Measurements from ENCODE around the gene ACVRL1.

ACVRL1 gene

DNA sequence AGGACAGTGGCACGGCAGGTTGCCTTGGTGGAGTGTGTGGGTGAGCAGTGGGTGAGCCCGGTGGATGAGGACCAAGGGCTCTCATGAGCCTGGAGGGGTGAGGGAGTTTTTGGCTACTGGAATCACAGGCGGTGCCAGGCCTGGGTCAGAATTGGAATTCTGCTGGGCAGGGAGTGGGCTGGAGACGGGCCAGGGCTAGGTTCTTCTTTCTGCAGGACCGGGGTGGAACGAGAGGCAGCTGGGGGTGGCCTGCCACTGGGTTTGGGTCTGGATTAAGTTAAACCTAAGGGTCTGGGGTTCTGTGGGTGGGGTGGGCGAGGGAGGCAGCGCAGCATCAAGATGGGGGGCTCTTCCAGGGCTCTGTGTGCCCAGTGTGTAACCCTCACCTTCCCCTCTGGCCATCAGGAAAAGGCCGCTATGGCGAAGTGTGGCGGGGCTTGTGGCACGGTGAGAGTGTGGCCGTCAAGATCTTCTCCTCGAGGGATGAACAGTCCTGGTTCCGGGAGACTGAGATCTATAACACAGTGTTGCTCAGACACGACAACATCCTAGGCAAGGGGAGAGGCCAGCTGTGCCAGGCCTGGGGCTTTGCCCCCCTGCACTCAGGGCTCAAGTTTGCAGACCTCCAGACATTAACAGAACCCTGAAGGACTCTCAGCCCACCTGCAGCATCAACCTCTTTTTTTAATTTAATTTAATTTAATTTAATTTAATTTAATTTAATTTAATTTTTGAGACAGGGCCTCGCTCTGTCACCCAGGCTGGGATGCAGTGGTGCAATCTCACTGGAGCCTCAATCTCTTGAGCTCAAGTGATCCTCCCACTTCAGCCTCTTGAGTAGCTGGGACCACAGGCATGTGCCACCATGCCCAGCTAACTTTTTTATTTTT lies 7.0 kb downstream of the ACVRL1 start:
- H3K27me3 Mint-ChIP-seq (ENCODE audit: low read depth): peaks cover 23% of the 10 kb centered on the region
- no peaks in the 10 kb centered on the region for H3K4me1 Mint-ChIP-seq (ENCODE audit: low read depth)
- no peak overlapping the region for H3K27ac Mint-ChIP-seq
- no peaks in the 10 kb centered on the region for H3K36me3 Mint-ChIP-seq (ENCODE audit: low read depth)
- H3K9me3 Mint-ChIP-seq: no peaks in the 10 kb centered on the region
- H3K4me3 Mint-ChIP-seq: no peak overlapping the region

DNA sequence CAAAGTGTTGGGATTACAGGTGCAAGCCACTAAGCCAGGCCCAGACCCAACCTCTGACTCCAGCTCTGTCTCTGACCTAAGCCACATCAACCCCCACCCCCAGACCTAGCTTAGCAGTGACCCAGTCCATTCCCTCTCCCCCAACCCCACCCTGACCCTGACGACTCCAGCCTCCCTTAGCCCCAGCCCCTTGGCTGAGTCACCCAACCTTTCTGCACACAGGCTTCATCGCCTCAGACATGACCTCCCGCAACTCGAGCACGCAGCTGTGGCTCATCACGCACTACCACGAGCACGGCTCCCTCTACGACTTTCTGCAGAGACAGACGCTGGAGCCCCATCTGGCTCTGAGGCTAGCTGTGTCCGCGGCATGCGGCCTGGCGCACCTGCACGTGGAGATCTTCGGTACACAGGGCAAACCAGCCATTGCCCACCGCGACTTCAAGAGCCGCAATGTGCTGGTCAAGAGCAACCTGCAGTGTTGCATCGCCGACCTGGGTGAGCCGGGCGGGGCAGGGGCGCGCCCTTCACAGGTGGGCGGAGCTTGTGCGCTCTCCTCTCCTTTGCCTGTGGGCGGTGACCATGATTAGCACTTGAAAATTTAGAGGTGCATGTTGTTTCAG lies 7.8 kb downstream of the ACVRL1 start:
- Mint-ChIP-seq H3K4me1 (ENCODE audit: low read depth) (no peaks in the 10 kb centered on the region), H3K4me3 (no peak overlapping the region), H3K36me3 (ENCODE audit: low read depth) (no peaks in the 10 kb centered on the region), H3K27me3 (ENCODE audit: low read depth) (peaks cover 15% of the 10 kb centered on the region), H3K27ac (no peak overlapping the region), H3K9me3 (no peaks in the 10 kb centered on the region)

DNA sequence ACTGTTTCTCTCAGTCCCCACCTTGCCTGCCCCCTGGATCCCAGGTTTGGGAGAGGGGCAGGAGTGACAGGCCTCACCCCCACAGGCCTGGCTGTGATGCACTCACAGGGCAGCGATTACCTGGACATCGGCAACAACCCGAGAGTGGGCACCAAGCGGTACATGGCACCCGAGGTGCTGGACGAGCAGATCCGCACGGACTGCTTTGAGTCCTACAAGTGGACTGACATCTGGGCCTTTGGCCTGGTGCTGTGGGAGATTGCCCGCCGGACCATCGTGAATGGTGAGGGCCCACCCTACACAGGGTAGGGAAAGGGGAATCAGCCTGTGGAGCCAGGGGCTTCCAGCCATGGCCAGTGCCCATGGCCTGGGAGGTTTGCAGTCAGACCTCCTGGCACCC lies 8.6 kb downstream of the ACVRL1 start:
- Mint-ChIP-seq H3K27me3 (ENCODE audit: low read depth) (peaks cover 12% of the 10 kb centered on the region), H3K4me3 (no peak overlapping the region), H3K4me1 (ENCODE audit: low read depth) (no peaks in the 10 kb centered on the region), H3K36me3 (ENCODE audit: low read depth) (no peaks in the 10 kb centered on the region), H3K27ac (no peak overlapping the region), H3K9me3 (no peaks in the 10 kb centered on the region)

GRCh38 chr12:51917041-51917590 lies 9.8 kb downstream of the ACVRL1 start:
- Mint-ChIP-seq H3K27me3 (ENCODE audit: low read depth) (peaks cover 3% of the 10 kb centered on the region), H3K27ac (no peak overlapping the region), H3K4me1 (ENCODE audit: low read depth) (no peaks in the 10 kb centered on the region), H3K9me3 (no peaks in the 10 kb centered on the region), H3K4me3 (no peak overlapping the region), H3K36me3 (ENCODE audit: low read depth) (no peaks in the 10 kb centered on the region)

DNA sequence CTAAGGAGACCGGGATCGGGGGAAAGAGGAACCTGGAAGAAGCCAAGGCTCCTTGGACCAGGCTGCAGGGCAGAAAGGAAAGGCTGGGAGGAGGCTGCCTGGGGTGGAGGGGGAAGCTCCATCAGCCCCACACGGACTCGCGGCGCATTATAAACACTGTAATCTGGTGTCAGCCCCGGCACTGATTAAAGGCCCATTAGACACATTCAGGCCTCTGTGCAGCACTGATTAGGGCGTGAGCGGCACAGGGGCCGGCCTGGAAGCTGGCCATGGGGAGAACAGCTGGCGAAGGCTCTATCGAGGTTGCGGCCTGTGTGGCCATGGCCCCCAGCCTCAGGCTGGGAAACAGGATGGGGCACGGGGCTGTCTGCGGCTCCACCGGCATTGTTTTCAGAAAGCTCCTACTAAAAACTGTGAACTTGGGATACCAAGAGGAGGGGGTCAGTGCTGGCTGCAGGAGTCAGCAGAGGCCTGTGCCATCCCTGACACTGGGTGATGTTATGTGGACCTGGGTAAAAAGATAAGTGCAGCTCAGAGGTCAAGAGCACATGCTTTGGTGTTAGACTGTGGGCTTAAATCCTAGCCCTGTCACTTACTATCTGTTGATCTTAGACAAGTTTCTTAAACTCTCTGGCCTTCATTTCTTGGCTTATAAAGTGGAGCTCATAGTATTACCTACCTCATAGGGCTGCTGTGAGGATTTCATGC lies 10.6 kb downstream of the ACVRL1 start:
- peaks cover under 1% of the 10 kb centered on the region for H3K4me1 Mint-ChIP-seq (ENCODE audit: low read depth)
- H3K9me3 Mint-ChIP-seq: no peaks in the 10 kb centered on the region
- H3K27ac Mint-ChIP-seq: no peak overlapping the region

DNA sequence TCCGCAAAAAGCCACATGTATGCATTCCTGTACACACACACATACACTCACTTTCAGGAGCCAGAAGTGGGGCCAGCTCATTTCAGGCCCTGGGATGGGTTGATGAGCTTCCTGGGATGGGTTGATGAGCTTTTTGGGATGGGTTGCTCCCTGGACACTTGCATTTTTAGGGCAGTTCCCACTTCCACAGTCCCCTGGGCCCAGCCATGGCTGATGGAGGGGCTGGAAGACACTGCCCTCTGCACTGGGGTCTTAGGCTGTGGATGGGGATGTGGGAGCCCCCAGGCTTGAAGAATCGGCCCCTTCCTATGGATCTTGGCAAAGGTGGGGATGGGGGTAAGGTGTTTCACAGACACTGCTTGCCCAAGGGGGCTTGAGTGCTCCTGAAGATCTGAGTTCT lies 12.7 kb downstream of the ACVRL1 start:
- no peaks in the 10 kb centered on the region for H3K36me3 Mint-ChIP-seq (ENCODE audit: low read depth)
- H3K27ac Mint-ChIP-seq: peak overlapping the region; percentile 60
- peaks cover 7% of the 10 kb centered on the region for H3K4me1 Mint-ChIP-seq (ENCODE audit: low read depth)
- H3K4me3 Mint-ChIP-seq: no peak overlapping the region
- peaks cover 9% of the 10 kb centered on the region for H3K27me3 Mint-ChIP-seq (ENCODE audit: low read depth)
- H3K9me3 Mint-ChIP-seq: no peaks in the 10 kb centered on the region

More for the DNA sequence above, 10.6 kb downstream of the ACVRL1 start:
- no peak overlapping the region for H3K4me3 Mint-ChIP-seq
- H3K27me3 Mint-ChIP-seq (ENCODE audit: low read depth): no peaks in the 10 kb centered on the region
- no peaks in the 10 kb centered on the region for H3K36me3 Mint-ChIP-seq (ENCODE audit: low read depth)

DNA sequence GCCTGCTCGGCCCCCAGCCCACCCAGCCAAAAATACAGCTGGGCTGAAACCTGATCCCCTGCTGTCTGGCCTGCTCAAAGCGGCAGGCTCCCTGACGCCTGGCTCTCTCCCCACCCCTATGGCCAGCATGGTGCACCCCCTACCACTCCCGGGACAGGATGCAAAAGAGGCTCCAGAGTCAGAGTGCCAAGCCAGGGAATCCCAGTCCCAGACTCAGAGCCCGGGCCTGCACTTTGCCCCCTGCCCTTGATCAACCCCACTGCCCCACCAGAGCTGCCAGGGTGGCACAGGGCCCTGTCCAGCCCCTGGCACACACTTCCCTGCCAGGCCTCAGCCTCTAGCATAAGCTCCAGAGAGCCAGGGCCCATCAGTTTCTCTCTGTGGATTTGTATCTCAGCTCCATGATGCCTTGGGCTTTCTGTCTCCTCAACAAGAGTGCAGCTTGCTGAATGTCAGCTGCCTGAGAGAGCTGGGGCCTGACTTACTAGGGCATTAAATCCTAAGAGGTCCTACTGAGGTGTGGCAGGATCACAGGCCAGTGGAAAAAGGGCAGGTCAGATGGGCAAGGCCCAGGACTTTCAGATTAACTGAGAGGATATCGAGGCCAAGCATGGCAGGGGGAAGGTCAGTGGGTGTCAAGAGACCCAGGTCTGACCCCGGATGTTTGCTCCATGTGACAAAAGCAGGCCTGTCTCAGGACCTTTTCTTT lies 13.9 kb downstream of the ACVRL1 start:
- Mint-ChIP-seq H3K27me3 (ENCODE audit: low read depth) (peaks cover 9% of the 10 kb centered on the region), H3K4me3 (no peak overlapping the region), H3K27ac (no peak overlapping the region), H3K9me3 (no peaks in the 10 kb centered on the region), H3K36me3 (ENCODE audit: low read depth) (no peaks in the 10 kb centered on the region), H3K4me1 (ENCODE audit: low read depth) (peaks cover 7% of the 10 kb centered on the region)

DNA sequence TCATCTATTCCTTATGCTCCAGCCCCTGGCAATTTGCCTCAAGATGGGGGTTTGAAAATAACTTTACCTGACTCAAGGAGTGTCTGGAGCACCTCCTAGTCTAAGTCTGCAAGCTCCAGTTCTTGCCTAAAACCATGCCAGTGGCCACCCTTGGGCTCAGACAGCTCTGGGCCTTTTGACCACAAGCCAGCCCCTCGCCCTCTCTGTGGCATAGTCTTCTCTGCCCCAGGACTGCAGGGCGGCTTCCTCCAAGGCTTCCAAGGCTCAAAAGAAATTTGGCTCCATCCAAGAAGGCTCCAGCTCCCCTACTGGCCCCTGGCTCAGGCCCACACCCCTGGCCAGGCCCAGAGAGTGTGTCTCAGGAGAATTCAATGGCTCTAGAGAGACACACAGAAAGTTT lies 14.8 kb downstream of the ACVRL1 start:
- Mint-ChIP-seq H3K36me3 (ENCODE audit: low read depth) (no peaks in the 10 kb centered on the region), H3K4me1 (ENCODE audit: low read depth) (peaks cover 7% of the 10 kb centered on the region), H3K27ac (no peak overlapping the region)

DNA sequence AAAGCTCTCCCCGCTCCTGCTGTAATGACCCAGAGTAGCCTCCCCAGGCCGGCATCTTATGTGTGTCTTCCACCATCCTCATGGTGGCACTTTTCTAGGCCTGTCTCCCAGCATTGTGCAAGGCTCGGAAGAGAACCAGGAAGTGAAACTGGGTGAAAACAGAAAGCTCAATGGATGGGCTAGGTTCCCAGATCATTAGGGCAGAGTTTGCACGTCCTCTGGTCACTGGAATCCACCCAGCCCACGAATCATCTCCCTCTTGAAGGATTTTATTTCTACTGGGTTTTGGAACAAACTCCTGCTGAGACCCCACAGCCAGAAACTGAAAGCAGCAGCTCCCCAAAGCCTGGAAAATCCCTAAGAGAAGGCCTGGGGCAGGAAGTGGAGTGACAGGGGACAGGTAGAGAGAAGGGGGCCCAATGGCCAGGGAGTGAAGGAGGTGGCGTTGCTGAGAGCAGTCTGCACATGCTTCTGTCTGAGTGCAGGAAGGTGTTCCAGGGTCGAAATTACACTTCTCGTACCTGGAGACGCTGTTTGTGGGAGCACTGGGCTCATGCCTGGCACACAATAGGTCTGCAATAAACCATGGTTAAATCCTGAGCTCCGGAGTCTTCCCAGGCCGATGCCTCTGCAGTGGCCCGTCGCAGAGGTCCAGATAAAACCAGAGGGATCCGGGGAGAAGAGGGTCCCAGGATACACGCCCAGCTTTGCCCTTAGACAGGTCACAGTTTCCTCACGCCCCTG lies 15.6 kb downstream of the ACVRL1 start:
- no peak overlapping the region for H3K4me3 Mint-ChIP-seq
- no peaks in the 10 kb centered on the region for H3K9me3 Mint-ChIP-seq
- no peaks in the 10 kb centered on the region for H3K36me3 Mint-ChIP-seq (ENCODE audit: low read depth)
- peaks cover 7% of the 10 kb centered on the region for H3K4me1 Mint-ChIP-seq (ENCODE audit: low read depth)
- peaks cover 9% of the 10 kb centered on the region for H3K27me3 Mint-ChIP-seq (ENCODE audit: low read depth)
- H3K27ac Mint-ChIP-seq: no peak overlapping the region

More for the DNA sequence above, 14.8 kb downstream of the ACVRL1 start:
- peaks cover 9% of the 10 kb centered on the region for H3K27me3 Mint-ChIP-seq (ENCODE audit: low read depth)
- no peaks in the 10 kb centered on the region for H3K9me3 Mint-ChIP-seq
- peak overlapping the region; percentile 32 for H3K4me3 Mint-ChIP-seq

GRCh38 chr12:51923506-51924365 lies 16.4 kb downstream of the ACVRL1 start:
- Mint-ChIP-seq H3K27ac (no peak overlapping the region), H3K9me3 (no peaks in the 10 kb centered on the region), H3K4me1 (ENCODE audit: low read depth) (peaks cover 7% of the 10 kb centered on the region), H3K4me3 (no peak overlapping the region), H3K27me3 (ENCODE audit: low read depth) (peaks cover 9% of the 10 kb centered on the region), H3K36me3 (ENCODE audit: low read depth) (no peaks in the 10 kb centered on the region)

GRCh38 chr12:51924551-51925319 lies 17.4 kb downstream of the ACVRL1 start:
- Mint-ChIP-seq H3K4me1 (ENCODE audit: low read depth) (peaks cover 7% of the 10 kb centered on the region), H3K36me3 (ENCODE audit: low read depth) (no peaks in the 10 kb centered on the region), H3K27ac (no peak overlapping the region), H3K27me3 (ENCODE audit: low read depth) (peaks cover 14% of the 10 kb centered on the region), H3K4me3 (no peak overlapping the region), H3K9me3 (no peaks in the 10 kb centered on the region)

DNA sequence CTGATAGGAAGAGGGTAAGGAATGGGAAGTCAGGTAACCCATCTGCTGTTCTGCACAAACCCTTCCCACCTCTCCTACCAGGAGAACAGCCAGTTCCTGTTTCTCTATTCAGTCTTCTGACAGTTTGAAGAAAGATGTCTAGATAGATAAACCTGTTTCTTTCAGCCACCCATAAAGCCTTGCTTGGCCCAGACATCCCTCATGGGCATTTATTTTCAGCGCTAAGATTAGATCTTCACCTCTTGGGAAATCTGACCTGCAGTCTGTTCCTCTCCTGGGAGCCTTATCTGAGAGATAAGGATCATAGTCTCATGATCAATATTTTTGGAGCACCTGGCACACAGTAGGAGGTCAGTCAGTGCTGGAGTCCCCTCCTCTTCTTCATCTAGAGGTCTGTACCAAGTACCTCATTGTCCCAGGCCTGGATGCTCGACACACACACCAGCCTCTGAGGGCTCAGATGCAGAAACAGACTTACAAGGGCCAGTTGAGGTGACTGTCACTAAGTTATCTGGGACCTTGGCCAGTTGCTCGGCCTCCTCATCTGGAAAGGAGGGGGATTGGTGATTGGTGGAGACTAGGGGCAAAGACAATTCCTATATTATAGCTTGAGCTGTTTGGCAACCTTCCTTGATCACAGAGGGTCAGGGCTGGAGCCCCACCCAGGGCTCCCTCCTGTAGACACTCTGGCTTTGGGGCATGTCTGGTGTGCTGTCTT lies 18.2 kb downstream of the ACVRL1 start:
- no peaks in the 10 kb centered on the region for H3K9me3 Mint-ChIP-seq
- no peaks in the 10 kb centered on the region for H3K36me3 Mint-ChIP-seq (ENCODE audit: low read depth)
- no peak overlapping the region for H3K27ac Mint-ChIP-seq
- H3K4me3 Mint-ChIP-seq: no peak overlapping the region
- H3K27me3 Mint-ChIP-seq (ENCODE audit: low read depth): peaks cover 20% of the 10 kb centered on the region
- peaks cover 7% of the 10 kb centered on the region for H3K4me1 Mint-ChIP-seq (ENCODE audit: low read depth)

Data from T-helper 1 cell treated with Interleukin-12 subunit alpha and Interleukin-12 subunit beta and Interleukin-4 antibody, amounts not matched to agents 30 μg/mL and 1 μg/mL, for 36 hours (primary cell).